ENCODE results near the gene NXN.

NXN gene

GRCh38 chr17:979539-980405 lies at the start of gene NXN:
Gene NXN, minus strand, starts transcription at chr17:979776.
- peak; percentile 77 for DNase-seq (ENCODE audit: low spot score)

- DNase-seq (ENCODE audit: low spot score) = no peak
These were observed 47.5 kb upstream of the NXN start for GRCh38 chr17:1027044-1027443.

DNA sequence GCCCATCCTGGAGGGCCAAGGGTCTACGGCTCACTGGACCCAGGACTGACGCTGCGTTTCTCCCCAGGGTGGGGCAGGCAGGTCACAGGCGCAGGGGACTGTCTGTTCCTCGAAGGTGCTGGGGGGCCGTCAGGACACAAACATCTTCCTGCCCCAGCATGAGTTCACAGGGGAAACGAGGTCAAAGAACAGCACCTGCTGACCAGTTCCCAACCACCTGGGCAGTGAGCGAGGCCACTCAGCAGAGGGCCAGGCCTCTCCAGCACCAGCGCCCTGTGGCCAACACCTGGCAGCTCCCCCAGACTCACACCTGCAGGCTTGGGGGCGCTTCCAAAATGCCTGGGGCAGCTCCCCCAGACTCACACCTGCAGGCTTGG lies 47.0 kb upstream of the NXN start:
- no peak for DNase-seq (ENCODE audit: low spot score)

- no peak for DNase-seq (ENCODE audit: low spot score)
These were observed 46.4 kb upstream of the NXN start for GRCh38 chr17:1025733-1026598.

DNA sequence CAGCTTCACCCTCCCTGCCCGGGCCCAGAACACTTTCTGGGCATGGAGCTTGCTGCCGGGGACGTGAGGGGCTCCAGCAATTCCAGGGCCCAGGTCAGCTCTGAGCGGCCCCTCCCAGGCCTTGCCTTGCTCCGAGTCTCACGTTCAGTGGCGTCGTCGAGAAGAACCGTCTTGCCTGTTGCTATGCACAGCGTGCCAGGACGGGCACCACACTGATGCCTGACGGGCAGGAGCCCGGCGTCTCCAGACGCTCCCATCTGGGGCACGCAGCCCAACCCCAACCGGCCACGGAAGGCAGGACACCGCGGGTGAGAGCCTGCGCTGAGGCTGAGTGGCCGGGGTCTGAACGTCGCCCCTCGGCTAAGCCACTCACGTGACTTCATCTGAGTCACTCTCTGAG lies 44.5 kb upstream of the NXN start:
- no peak for DNase-seq (ENCODE audit: low spot score)

- no peak for DNase-seq (ENCODE audit: low spot score)
These were observed 42.9 kb upstream of the NXN start for GRCh38 chr17:1022278-1023024.

- no peak for DNase-seq (ENCODE audit: low spot score)
These were observed 41.6 kb upstream of the NXN start for GRCh38 chr17:1021147-1021546.

DNA sequence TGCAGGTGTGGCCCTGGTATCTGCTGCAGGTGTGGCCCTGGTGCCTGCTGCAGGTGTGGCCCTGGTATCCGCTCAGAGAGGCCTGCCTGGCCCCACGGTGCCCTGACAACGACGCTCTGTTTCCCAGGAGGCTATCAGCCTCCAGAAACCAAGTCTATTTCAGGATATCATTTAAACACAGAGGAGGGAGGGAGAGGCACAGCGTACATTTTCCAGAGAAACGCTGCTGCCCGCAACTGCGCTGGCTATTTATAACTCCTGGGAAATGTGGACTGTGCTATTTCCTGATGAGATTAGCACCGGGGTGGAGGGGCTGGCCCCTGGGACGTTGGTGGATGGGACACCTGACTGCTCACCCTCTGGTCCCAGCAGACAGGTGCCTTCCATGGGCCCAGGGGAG lies 39.9 kb upstream of the NXN start:
- no peak for DNase-seq (ENCODE audit: low spot score)

DNA sequence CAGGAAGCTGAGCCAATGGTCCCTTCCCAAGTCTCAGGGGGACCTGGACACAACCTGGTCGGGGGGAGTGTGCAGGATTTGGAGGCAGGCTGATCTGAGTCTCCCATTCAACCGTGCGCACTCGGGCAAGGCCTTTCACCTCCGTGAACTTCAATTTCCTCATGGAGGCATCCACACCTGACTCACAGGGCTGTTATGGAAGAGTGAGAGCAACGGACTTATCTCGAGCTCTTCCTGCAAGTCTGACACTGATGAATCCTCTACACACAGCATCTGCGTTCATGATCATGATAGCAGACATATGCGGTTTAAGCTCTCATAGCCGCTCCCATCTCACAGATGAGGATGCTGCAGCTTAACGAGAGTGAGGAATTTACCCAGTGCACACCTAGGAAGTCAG lies 39.0 kb upstream of the NXN start:
- DNase-seq (ENCODE audit: low spot score) = no peak

GRCh38 chr17:1013729-1014090 lies 34.1 kb upstream of the NXN start:
- DNase-seq (ENCODE audit: low spot score) = no peak

- no peak for DNase-seq (ENCODE audit: low spot score)
These were observed 33.5 kb upstream of the NXN start for GRCh38 chr17:1012823-1013728.

DNA sequence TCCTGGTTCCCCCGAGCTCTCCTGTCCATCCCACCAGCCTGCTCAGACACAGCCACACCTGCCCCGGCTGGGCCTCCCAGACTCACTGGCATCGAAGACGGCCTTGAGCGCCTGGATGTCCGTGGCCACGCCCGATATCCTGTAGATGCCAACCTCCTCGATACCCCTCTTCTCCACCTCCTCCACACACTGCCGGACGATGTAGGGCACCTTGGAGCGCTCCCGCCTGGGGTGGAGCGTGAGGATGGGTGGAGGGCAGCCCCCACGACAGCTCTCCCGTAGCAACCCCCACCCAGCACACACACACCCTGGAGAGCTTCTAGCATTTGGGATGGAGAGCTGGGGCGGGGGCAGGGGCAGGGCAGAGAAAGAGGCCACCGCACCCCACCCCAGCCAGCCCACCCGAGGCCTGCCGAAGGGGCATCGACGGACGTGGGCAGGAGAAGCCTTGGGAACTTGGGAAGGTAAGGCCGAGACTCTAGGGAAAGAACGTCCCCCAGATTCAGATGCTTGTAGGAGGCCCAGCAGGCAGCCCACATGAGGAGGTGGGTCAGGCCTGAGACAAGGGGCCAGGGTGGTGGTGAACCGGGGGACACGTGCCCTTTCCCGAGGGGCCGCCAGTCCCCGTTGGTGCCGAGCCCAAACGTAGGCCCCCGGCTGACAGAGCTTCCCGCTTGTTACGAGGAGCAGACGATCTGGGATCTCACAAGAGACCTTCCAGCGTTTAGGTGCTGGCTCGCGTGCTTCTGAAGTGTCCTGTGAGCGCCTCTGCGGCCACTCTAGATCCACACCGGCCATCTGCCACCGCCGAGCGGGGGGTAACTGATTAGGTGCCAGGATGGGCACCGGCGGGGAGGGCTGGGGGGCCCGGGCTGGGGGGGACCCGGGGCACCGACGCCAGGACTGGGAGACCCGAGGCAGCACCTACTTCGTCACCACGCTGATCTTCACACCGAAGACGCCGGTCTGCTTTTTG lies 32.5 kb upstream of the NXN start:
- DNase-seq (ENCODE audit: low spot score) = no peak

- DNase-seq (ENCODE audit: low spot score) = no peak
These were observed 31.6 kb upstream of the NXN start for GRCh38 chr17:1011138-1011537.

- DNase-seq (ENCODE audit: low spot score) = no peak
These were observed 31.0 kb upstream of the NXN start for GRCh38 chr17:1010586-1010985.

DNA sequence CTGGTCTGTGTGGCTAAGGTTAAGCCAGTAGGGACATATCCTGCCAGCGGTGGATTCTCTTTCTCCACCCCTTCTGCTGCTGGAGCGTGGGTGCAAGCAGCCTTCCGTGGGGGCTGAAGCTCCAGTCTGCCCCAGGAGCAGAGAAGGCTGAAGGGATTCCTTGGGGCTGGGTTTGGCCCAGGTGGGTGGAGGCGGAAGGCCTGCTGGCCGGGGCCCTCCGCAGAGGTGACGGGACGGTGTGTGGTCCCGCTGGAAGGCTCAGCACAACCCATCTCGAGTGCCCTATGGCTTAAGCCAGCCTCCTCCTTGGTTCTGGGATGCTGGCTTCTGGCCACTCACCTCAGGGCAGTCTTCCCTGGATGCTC lies 30.5 kb upstream of the NXN start:
- DNase-seq (ENCODE audit: low spot score) = no peak

DNA sequence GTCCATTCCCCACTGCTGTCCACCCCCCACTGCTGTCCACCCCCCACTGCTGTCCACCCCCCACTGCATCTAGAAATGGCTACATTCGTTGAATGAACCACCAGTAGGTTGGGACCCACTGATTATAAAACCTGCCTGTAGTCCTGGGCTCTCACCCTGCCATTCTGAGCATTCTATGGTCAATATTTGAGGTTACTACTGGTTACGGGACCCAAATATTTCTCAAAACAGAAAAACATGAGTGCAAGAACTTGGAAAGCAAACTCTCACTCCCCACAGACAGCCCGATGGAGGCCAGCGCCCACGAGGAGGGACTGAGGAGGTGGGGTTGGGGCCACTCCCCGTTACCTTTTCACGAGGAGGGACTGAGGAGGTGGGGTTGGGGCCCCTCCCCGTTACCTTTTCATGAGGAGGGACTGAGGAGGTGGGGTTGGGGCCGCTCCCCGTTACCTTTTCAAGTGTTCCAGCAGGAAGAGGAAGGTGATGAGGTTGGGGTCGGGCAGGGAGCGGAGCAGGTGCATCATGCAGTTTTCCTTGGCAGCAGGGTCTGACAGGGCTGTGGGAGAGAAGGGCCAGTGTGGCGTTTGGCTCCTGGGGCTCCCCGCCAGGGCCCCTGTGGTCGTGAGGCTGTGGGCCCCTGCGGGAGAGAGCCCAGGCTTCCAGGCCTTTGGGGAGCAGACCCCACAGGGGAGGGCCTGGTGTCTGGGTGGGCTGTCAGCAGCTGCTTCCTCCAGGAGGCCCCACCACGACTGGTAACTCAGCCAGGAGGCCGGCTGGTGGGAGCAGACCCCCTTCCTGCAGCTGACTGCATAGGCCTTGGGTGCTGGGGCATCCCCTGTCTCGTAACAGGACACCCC lies 29.9 kb upstream of the NXN start:
- DNase-seq (ENCODE audit: low spot score) = no peak

DNA sequence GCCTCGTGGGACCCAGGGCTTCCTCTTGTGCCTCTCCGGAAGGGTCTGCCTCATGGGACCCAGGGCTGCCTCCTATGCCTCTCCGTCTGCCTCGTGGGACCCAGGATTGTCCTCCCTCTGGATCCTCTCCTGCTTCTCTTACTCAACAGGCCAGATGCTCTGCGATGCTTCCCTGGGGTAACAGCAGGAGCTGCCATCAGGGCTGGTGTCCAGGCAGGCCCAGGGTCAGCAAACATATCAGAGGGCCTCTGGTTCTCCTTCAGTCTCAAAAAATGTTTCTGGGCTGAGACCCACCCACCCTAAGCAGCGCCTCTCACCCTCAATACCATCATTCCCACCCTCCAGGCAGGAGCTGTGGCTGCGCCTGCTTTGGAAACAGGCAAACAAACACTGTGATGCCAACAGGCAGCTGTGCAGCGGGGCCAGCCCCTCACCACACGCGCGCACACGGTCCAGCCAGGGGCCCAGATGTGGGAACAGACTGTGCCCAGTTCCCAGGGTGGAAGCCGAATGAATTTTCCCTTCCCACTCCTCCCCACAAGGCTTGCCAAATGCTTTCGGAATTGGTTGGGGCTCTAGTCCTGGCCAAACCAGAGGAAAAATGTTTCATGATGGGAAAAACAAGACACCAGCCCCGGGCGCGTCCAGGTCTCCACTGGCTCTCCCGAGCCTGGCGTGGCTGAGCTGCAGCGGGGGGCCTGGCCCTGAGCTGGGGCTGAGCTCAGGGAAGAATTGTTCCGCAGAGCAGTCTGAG lies 28.6 kb upstream of the NXN start:
- DNase-seq (ENCODE audit: low spot score) = no peak

DNA sequence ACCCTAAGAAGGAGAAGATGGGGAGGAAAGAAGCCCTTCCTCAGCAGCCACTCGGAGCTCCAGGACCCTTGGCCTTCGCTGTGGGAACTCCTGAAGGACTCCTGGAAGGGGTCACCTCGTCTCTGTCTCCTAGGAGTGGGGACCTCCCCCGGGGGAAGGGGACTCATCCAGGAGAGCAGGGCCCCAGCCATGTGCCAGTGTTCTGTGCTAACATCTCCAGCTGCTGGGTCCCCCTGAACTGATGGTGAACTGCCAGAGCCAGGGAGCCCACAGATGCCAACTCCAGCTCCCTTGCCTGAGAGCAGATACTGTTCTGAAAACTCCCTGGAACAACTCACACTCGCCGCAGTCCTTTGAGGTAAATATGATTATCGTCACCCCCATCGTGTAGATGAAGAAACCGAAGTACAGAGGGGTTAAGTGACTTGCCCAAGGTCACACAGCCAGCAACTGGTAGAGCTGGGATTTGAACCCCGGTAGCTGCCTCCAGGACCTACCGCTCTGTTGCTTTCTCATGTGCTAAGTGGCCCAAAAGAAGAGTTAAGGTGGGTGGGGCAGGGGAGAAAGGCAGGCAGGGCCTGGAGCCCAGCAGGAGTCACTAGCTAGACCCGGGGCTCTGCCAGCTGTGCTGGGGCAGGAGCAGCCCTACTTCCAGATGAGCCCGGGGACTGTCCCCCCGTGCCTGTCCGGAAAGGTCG lies 27.9 kb upstream of the NXN start:
- DNase-seq (ENCODE audit: low spot score) = no peak

Data from cerebellar cortex (tissue), 1 donor.